Upper lobe of left lung (tissue), 6 donors: ENCODE results near the gene HOXA1. TPM values are rescaled to one million over a fixed set of nuclear protein-coding genes. Genes with fewer than 3 reads are reported as not detected.

Experiments used
- ATAC-seq, 2 donors: fragments of 200-7000 bp; cut with Tn5 transposase; one replicate each; pipeline ENCODE4 v1.9.1; 2022; ENCODE audit warnings: mild to moderate bottlenecking in 2 of 2, moderate library complexity in 2 of 2; ENCODE audit not compliant: low FRiP score in 2 of 2
- DNase-seq, 2 donors: peaks; one replicate each; pipeline ENCODE4 v3.0.0-alpha.2; 2019 to 2020
- H3K27ac ChIP-seq, 4 donors: fragments of 200-600 bp; sonication (generic); one replicate each; pipeline ENCODE4 v1.5.1; 2016 to 2019
- H3K27me3 ChIP-seq, 4 donors: fragments of 200-600 bp; sonication (generic); one replicate each; pipeline ENCODE4 v1.5.1; 2017 to 2019
- H3K36me3 ChIP-seq, 4 donors: fragments of 200-600 bp; sonication (generic); one replicate each; pipeline ENCODE4 v1.5.1; 2016 to 2019
- H3K4me1 ChIP-seq, 4 donors: fragments of 200-600 bp; sonication (generic); one replicate each; pipeline ENCODE4 v1.5.1; 2018 to 2019
- H3K4me3 ChIP-seq, 4 donors: fragments of 200-600 bp; sonication (generic); one replicate each; pipeline ENCODE4 v1.5.1; 2017 to 2019; ENCODE audit warnings: mild to moderate bottlenecking in 2 of 4, moderate library complexity in 1 of 4
- H3K9me3 ChIP-seq, 4 donors: fragments of 200-600 bp; sonication (generic); one replicate each; pipeline ENCODE4 v1.5.1; 2018 to 2019
- CTCF ChIP-seq, 6 experiments: fragments of 450-650 bp in 4 of 6; fragments of 200-600 bp in 2 of 6; sonication (generic) in 2 of 6; IDR thresholded peaks; one replicate each; pipeline ENCODE4 v1.5.1; 2016 to 2019; ENCODE audit warnings: antibody characterized with exemption in 6 of 6
- EP300 ChIP-seq, 4 donors: sonication (generic); formaldehyde crosslinking; IDR thresholded peaks; one replicate each; pipeline ENCODE4 v1.5.1; 2017; ENCODE audit warnings: antibody characterized with exemption in 4 of 4, control low read depth in 2 of 4
- POLR2A ChIP-seq, 4 donors: fragments of 450-650 bp; IDR thresholded peaks; one replicate each; pipeline ENCODE4 v1.5.1; 2016 to 2017; ENCODE audit warnings: antibody characterized with exemption in 4 of 4, mild to moderate bottlenecking in 2 of 4
- POLR2AphosphoS5 ChIP-seq, 2 donors: sonication (generic); formaldehyde crosslinking; IDR thresholded peaks; one replicate each; pipeline ENCODE4 v1.5.1; 2017; ENCODE audit warnings: antibody characterized with exemption in 2 of 2
- WGBS, 2 donors: methylation state at CpG; one replicate each; pipeline ENCODE4 v1.1.5; 2017 to 2018; 5-methylcytosine and 5-hydroxymethylcytosine counted together
- total RNA-seq, 6 donors: library from RNA; depleted of rRNA in 4 of 6; stranded (reverse); fragments of >200 nt in 4 of 6; gene quantifications; one replicate each; pipeline versions ENCODE4 v1.1.0 to v1.2.1, GENCODE V29; 2016 to 2021
- donor health status: DM: no; HTN: no; CAD: no; lungs with moderate emphysema.
- donor health status: DM: no; HTN: yes; CAD: no; lungs with severe emphysema.

HOXA1 gene
- total RNA-seq, 6 donors from 2014 or later: 0.46 to 2.1 (median 0.64) TPM; not detected in 3

GRCh38 chr7:27073076-27073475 lies 22.7 kb downstream of the HOXA1 start:
- Histone ChIP-seq H3K4me1 (no peaks in the 10 kb centered on the region), H3K4me3 (no peak overlapping the region), H3K27ac (no peak overlapping the region), H3K36me3 (no peaks in the 10 kb centered on the region), H3K27me3 (no peaks in the 10 kb centered on the region), H3K9me3 (no peaks in the 10 kb centered on the region)
- no peak for ATAC-seq
- DNase-seq: no peak
- TF ChIP-seq POLR2AphosphoS5 (IDR thresholded peaks at IDR 0.05) (no peak), CTCF (IDR thresholded peaks at IDR 0.05) (no peak), EP300 (IDR thresholded peaks at IDR 0.05) (no peak), POLR2A (IDR thresholded peaks at IDR 0.05) (no peak)

GRCh38 chr7:27071622-27072390 lies 24.0 kb downstream of the HOXA1 start:
- H3K36me3 ChIP-seq: no peaks in the 10 kb centered on the region
- ATAC-seq (no peak), DNase-seq (no peak)
- H3K27ac ChIP-seq: no peak overlapping the region
- no peaks in the 10 kb centered on the region for H3K9me3 ChIP-seq
- no peaks in the 10 kb centered on the region for H3K4me1 ChIP-seq
- 73 to 79% methylated on average over 6 of the region's 6 CpGs for WGBS, 2 donors
- TF ChIP-seq POLR2AphosphoS5 (IDR thresholded peaks at IDR 0.05) (no peak), POLR2A (IDR thresholded peaks at IDR 0.05) (no peak), CTCF (IDR thresholded peaks at IDR 0.05) (no peak), EP300 (IDR thresholded peaks at IDR 0.05) (no peak)
- H3K4me3 ChIP-seq: no peak overlapping the region
- no peaks in the 10 kb centered on the region for H3K27me3 ChIP-seq

- no peak for DNase-seq
- H3K4me3 ChIP-seq: no peak overlapping the region
- 93 to 97% methylated on average over 1 of the region's 1 CpG for WGBS, 2 donors
- no peaks in the 10 kb centered on the region for H3K9me3 ChIP-seq
- ATAC-seq: no peak
- H3K4me1 ChIP-seq: no peaks in the 10 kb centered on the region
- TF ChIP-seq CTCF (IDR thresholded peaks at IDR 0.05) (no peak), EP300 (IDR thresholded peaks at IDR 0.05) (no peak), POLR2A (IDR thresholded peaks at IDR 0.05) (no peak), POLR2AphosphoS5 (IDR thresholded peaks at IDR 0.05) (no peak)
- H3K27me3 ChIP-seq: no peaks in the 10 kb centered on the region
- H3K27ac ChIP-seq: no peak overlapping the region
- no peaks in the 10 kb centered on the region for H3K36me3 ChIP-seq
Measured at GRCh38 chr7:27068259-27068658, 27.5 kb downstream of the HOXA1 start.

- Histone ChIP-seq H3K4me3 (no peak overlapping the region), H3K9me3 (no peaks in the 10 kb centered on the region), H3K36me3 (no peaks in the 10 kb centered on the region), H3K27ac (no peak overlapping the region), H3K27me3 (no peaks in the 10 kb centered on the region), H3K4me1 (no peaks in the 10 kb centered on the region)
- ATAC-seq (no peak), DNase-seq (no peak)
- WGBS, 2 donors: 77 to 84% methylated on average over 3 of the region's 3 CpGs
- TF ChIP-seq POLR2A (IDR thresholded peaks at IDR 0.05) (no peak), EP300 (IDR thresholded peaks at IDR 0.05) (no peak), POLR2AphosphoS5 (IDR thresholded peaks at IDR 0.05) (no peak), CTCF (IDR thresholded peaks at IDR 0.05) (no peak)
Measured at GRCh38 chr7:27066148-27066547, 29.7 kb downstream of the HOXA1 start.

- 84 to 87% methylated on average over 2 of the region's 2 CpGs for WGBS, 2 donors
- no peaks in the 10 kb centered on the region for H3K4me1 ChIP-seq
- TF ChIP-seq EP300 (IDR thresholded peaks at IDR 0.05) (no peak), POLR2A (IDR thresholded peaks at IDR 0.05) (no peak), CTCF (IDR thresholded peaks at IDR 0.05) (no peak), POLR2AphosphoS5 (IDR thresholded peaks at IDR 0.05) (no peak)
Measured at GRCh38 chr7:27065709-27066108, 30.1 kb downstream of the HOXA1 start.

More at GRCh38 chr7:27065709-27066108, 30.1 kb downstream of the HOXA1 start:
- H3K4me3 ChIP-seq: no peak overlapping the region
- H3K27me3 ChIP-seq: no peaks in the 10 kb centered on the region
- ATAC-seq (no peak), DNase-seq (no peak)
- no peaks in the 10 kb centered on the region for H3K9me3 ChIP-seq
- H3K27ac ChIP-seq: no peak overlapping the region
- no peaks in the 10 kb centered on the region for H3K36me3 ChIP-seq
